ENCODE data around the gene HTR4. TPM values are rescaled to one million over a fixed set of nuclear protein-coding genes. Genes with fewer than 3 reads are reported as not detected.

The HTR4 gene
- total RNA-seq, 1 experiment from 2014 or later: not detected

DNA sequence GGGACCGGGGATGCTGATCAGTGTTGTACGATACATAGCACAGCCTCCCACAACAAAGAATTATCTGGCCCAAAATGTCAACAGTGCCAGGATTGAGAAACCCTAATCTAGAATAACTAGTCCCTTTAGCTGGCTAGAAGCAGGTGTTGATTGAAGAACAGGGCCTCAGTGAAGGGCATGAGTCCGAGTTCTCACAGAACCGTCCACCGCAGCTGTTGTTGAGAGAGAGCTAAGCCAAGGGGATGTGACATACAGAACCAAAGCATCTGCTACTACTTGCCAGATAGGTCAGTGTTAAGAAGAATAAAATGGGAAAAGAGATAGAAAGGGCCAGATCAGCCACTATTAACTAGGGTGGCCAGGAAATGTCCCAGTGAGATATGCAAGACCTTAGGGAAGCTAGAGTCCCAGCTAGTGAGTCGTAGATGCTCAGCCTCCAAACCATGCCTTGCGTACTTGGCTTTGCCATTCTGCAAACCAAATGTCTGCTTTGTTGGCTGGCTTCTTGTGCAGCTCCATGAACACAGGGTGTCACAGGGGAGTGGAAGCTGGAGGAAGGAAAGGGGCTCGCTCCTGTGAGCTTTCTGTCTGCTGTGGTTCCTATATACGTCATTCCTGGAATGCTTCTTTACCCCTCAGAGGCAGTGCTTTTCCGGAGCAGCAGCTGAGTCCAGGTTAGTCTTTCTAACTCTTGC, 201.7 kb downstream of the HTR4 start:
- no peak for DNase-seq
- TF ChIP-seq, protein P1, sequence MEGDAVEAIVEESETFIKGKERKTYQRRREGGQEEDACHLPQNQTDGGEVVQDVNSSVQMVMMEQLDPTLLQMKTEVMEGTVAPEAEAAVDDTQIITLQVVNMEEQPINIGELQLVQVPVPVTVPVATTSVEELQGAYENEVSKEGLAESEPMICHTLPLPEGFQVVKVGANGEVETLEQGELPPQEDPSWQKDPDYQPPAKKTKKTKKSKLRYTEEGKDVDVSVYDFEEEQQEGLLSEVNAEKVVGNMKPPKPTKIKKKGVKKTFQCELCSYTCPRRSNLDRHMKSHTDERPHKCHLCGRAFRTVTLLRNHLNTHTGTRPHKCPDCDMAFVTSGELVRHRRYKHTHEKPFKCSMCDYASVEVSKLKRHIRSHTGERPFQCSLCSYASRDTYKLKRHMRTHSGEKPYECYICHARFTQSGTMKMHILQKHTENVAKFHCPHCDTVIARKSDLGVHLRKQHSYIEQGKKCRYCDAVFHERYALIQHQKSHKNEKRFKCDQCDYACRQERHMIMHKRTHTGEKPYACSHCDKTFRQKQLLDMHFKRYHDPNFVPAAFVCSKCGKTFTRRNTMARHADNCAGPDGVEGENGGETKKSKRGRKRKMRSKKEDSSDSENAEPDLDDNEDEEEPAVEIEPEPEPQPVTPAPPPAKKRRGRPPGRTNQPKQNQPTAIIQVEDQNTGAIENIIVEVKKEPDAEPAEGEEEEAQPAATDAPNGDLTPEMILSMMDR (IDR thresholded peaks at IDR 0.05; ENCODE audit: unreplicated experiment): no peak
- intact Hi-C loops (cut with micrococcal nuclease; ENCODE audit: unreplicated experiment): no loop called here
- Mint-ChIP-seq H3K4me1 (ENCODE audit: low read depth, unreplicated experiment) (no peaks in the 10 kb centered on the region), H3K27me3 (ENCODE audit: unreplicated experiment) (peaks cover 62% of the 10 kb centered on the region), H3K4me3 (ENCODE audit: low read depth, unreplicated experiment) (no peak overlapping the region), H3K9me3 (ENCODE audit: low read depth, unreplicated experiment) (no peaks in the 10 kb centered on the region), H3K36me3 (ENCODE audit: insufficient read depth, unreplicated experiment) (no peaks in the 10 kb centered on the region), H3K27ac (ENCODE audit: unreplicated experiment) (no peak overlapping the region)
- CTCF ChIA-PET: interaction anchor here (0.6 to 1.4 kb wide), 3 partner anchors 39 to 225 kb away, joined by 3 to 5 read pairs (median 4); no protein-coding TSS in a partner anchor
- BruUV-seq (replicated peaks): no TSS peak

DNA sequence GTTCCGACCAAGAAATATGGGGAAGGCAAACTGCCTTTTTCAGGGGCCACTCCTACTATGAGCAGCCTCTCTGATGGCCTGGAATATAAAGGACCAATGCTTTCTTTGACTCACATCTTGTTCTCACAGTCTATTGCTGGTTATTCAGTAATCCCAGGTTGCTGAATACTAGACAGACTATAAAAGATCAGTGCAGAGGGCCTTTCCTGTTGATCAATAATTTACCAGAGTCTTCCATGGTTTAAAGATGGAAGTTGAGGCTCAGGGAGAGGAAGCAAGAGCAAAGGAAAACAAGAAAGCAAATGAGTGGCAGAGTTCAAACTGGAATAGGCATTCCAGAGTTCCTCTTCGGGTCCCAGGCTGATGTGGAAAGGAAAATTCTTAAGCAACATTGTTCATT, 207.7 kb downstream of the HTR4 start:
- TF ChIP-seq, protein P1 (IDR thresholded peaks at IDR 0.05; ENCODE audit: unreplicated experiment): no peak
- CTCF ChIA-PET: interaction anchor here (3.2 kb wide), 1 partner anchor 284 kb away, joined by 38 read pairs; no protein-coding TSS in a partner anchor
- H3K4me3 Mint-ChIP-seq (ENCODE audit: low read depth, unreplicated experiment): no peak overlapping the region
- no TSS peak for BruUV-seq (replicated peaks)
- H3K4me1 Mint-ChIP-seq (ENCODE audit: low read depth, unreplicated experiment): no peaks in the 10 kb centered on the region
- H3K9me3 Mint-ChIP-seq (ENCODE audit: low read depth, unreplicated experiment): no peaks in the 10 kb centered on the region
- H3K36me3 Mint-ChIP-seq (ENCODE audit: insufficient read depth, unreplicated experiment): peaks cover 7% of the 10 kb centered on the region
- no peak for DNase-seq
- intact Hi-C loops (cut with micrococcal nuclease; ENCODE audit: unreplicated experiment): no loop called here
- peaks cover 26% of the 10 kb centered on the region for H3K27me3 Mint-ChIP-seq (ENCODE audit: unreplicated experiment)
- H3K27ac Mint-ChIP-seq (ENCODE audit: unreplicated experiment): no peak overlapping the region

DNA sequence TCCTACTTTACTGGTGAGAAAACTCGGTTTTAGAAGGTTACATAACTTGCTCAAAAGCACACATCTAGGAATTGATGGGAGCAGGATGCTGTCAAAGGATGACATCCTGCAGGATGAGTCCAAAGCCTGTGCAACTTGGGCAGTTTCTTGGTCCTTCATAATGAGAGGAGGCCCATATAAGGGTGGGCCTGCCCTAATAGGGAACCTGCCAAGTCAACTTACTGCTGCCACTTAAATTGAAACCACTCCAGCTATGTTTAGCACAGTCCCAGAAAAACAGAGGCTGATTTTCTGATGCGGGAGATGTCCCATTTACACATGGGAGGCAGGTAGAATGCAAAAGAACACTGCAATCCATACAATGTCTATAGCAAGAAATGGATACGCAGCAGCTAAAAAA, 208.7 kb downstream of the HTR4 start:
- TF ChIP-seq, protein P1 (IDR thresholded peaks at IDR 0.05; ENCODE audit: unreplicated experiment): no peak
- intact Hi-C loops (cut with micrococcal nuclease; ENCODE audit: unreplicated experiment): no loop called here
- CTCF ChIA-PET: interaction anchor here (1.3 to 3.2 kb wide), 3 partner anchors 282 to 285 kb away, joined by 4 to 38 read pairs (median 4); no protein-coding TSS in a partner anchor
- Mint-ChIP-seq H3K9me3 (ENCODE audit: low read depth, unreplicated experiment) (no peaks in the 10 kb centered on the region), H3K4me1 (ENCODE audit: low read depth, unreplicated experiment) (no peaks in the 10 kb centered on the region), H3K27me3 (ENCODE audit: unreplicated experiment) (peaks cover 16% of the 10 kb centered on the region), H3K27ac (ENCODE audit: unreplicated experiment) (no peak overlapping the region), H3K4me3 (ENCODE audit: low read depth, unreplicated experiment) (no peak overlapping the region), H3K36me3 (ENCODE audit: insufficient read depth, unreplicated experiment) (peaks cover 7% of the 10 kb centered on the region)
- DNase-seq: no peak
- TSS peak; percentile 20 for BruUV-seq (replicated peaks)

DNA sequence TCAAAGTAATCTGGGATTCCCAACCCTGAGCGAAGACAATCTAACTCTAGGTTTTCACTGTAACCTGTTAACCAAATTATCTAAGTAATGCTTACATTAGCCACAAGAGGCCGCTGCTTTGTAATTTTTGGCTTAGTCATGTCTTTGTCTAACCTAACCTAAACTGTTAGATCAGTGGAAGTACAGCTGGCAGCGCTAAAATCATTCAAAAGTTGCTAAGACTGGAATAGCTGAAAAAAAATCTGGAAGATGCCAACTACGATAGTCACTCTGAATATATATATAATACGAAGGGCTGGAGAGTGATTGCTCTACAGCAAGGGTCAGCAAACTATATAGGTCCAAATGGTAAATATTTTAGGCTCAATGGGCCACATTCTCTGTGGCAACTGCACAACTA, 210.3 kb downstream of the HTR4 start:
- no TSS peak for BruUV-seq (replicated peaks)
- H3K4me3 Mint-ChIP-seq (ENCODE audit: low read depth, unreplicated experiment): no peak overlapping the region
- no peaks in the 10 kb centered on the region for H3K9me3 Mint-ChIP-seq (ENCODE audit: low read depth, unreplicated experiment)
- H3K36me3 Mint-ChIP-seq (ENCODE audit: insufficient read depth, unreplicated experiment): peaks cover 13% of the 10 kb centered on the region
- peaks cover under 1% of the 10 kb centered on the region for H3K27me3 Mint-ChIP-seq (ENCODE audit: unreplicated experiment)
- no peaks in the 10 kb centered on the region for H3K4me1 Mint-ChIP-seq (ENCODE audit: low read depth, unreplicated experiment)
- TF ChIP-seq, protein P1 (IDR thresholded peaks at IDR 0.05; ENCODE audit: unreplicated experiment): peak; percentile 76
- CTCF ChIA-PET: interaction anchor here (1.2 to 3.2 kb wide), 4 partner anchors 243 to 683 kb away, joined by 3 to 38 read pairs (median 4); no protein-coding TSS in a partner anchor
- peak; percentile 70 for DNase-seq
- H3K27ac Mint-ChIP-seq (ENCODE audit: unreplicated experiment): peak overlapping the region; percentile 23
- intact Hi-C loops (cut with micrococcal nuclease; ENCODE audit: unreplicated experiment): loop anchor here (1.0 to 5.0 kb wide), 5 partner anchors 243 to 668 kb away; partner anchors contain the start of gene ADRB2

Measured in Calu3 (cell line).